A673 (cell line): ENCODE results near the gene TBX1.

Experiments
- EZH2 ChIP-seq: fragments of 200-600 bp; sonication (generic); IDR thresholded peaks from 2 replicates; pipeline ENCODE4 v1.6.1; 2017; ENCODE audit warnings: borderline replicate concordance, low read depth, mild to moderate bottlenecking, mixed read lengths, antibody characterized with exemption, low read length; ENCODE audit not compliant: poor library complexity, severe bottlenecking
- TF ChIP-seq, protein P1 (sequence below): fragments of 300-800, 200-600 bp; sonication (generic); conservative IDR thresholded peaks from 2 replicates; pipeline ENCODE4 v1.5.1; 2017; ENCODE audit warnings: low read depth, mild to moderate bottlenecking, antibody characterized with exemption, low read length, moderate library complexity, mixed read lengths

DNA sequence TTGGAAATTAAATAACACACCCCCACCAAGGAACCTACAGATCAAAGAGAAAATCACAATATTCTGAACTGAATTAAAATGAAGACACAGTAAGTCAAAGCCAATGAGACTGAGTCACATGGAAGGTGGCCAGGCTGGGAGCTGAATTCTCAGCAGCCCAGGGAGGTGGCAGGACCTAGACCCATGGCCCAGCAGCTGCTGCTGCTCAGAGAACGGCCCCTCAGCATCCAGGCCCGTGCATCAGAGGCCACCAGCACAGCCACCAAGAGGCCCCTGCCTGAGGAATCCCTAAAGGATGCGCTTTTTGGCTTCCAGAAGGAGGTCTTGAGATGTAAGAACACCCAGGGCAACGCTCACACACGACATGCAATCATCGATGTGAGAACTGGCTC is 35.0 kb downstream of the TBX1 start:
- TF ChIP-seq, protein P1, sequence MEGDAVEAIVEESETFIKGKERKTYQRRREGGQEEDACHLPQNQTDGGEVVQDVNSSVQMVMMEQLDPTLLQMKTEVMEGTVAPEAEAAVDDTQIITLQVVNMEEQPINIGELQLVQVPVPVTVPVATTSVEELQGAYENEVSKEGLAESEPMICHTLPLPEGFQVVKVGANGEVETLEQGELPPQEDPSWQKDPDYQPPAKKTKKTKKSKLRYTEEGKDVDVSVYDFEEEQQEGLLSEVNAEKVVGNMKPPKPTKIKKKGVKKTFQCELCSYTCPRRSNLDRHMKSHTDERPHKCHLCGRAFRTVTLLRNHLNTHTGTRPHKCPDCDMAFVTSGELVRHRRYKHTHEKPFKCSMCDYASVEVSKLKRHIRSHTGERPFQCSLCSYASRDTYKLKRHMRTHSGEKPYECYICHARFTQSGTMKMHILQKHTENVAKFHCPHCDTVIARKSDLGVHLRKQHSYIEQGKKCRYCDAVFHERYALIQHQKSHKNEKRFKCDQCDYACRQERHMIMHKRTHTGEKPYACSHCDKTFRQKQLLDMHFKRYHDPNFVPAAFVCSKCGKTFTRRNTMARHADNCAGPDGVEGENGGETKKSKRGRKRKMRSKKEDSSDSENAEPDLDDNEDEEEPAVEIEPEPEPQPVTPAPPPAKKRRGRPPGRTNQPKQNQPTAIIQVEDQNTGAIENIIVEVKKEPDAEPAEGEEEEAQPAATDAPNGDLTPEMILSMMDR, result no peak
- TF ChIP-seq EZH2, result no peak
